HUDEP-2 (cell line): ENCODE measurements around the gene FHOD1.

Source experiments
- DNase-seq, 76 experiments: peaks; one replicate each; lab custom pipeline; 2025; ENCODE audit not compliant: unreplicated experiment in 76 of 76; lab: John Stamatoyannopoulos, UW

Gene FHOD1

GRCh38 chr16:67193536-67193935 lies 53.7 kb downstream of the FHOD1 start:
- DNase-seq, result no peak

GRCh38 chr16:67192781-67193361 lies 54.4 kb downstream of the FHOD1 start:
- peak in 11 of 76 experiments; percentile 11 to 54 (median 26) for DNase-seq

- peak in 73 of 76 experiments; percentile 30 to 91 (median 81) for DNase-seq
Measured at GRCh38 chr16:67191995-67192681, 55.1 kb downstream of the FHOD1 start, which contains the start of gene E2F4. TSS of gene E2F4 (plus strand) at chr16:67192155. CDS start at chr16:67192228, 73 bp downstream.

GRCh38 chr16:67191411-67191994 lies 55.8 kb downstream of the FHOD1 start:
- DNase-seq, result no peak

GRCh38 chr16:67190448-67191399 lies 56.6 kb downstream of the FHOD1 start:
- peak in 44 of 76 experiments; percentile 13 to 68 (median 32) for DNase-seq

- DNase-seq, result no peak
Measured at GRCh38 chr16:67190041-67190440, 57.2 kb downstream of the FHOD1 start, which contains the start of gene EXOC3L1. TSS of gene EXOC3L1 (minus strand) at chr16:67190136. CDS start at chr16:67189676, 460 bp downstream.

GRCh38 chr16:67188798-67189197 lies 58.5 kb downstream of the FHOD1 start:
- no peak for DNase-seq

- DNase-seq, result no peak
Measured at GRCh38 chr16:67188323-67188722, 59.0 kb downstream of the FHOD1 start.

GRCh38 chr16:67187175-67187890 lies 59.9 kb downstream of the FHOD1 start:
- no peak for DNase-seq

- DNase-seq, result no peak
Measured at GRCh38 chr16:67186550-67186950, 60.7 kb downstream of the FHOD1 start.

GRCh38 chr16:67185651-67186134 lies 61.6 kb downstream of the FHOD1 start:
- no peak for DNase-seq

GRCh38 chr16:67184995-67185650 lies 62.2 kb downstream of the FHOD1 start:
- peak in 74 of 76 experiments; percentile 16 to 89 (median 75) for DNase-seq

GRCh38 chr16:67184453-67184994 lies 62.8 kb downstream of the FHOD1 start:
- DNase-seq, result no peak

GRCh38 chr16:67183627-67184452 lies 63.4 kb downstream of the FHOD1 start, which contains the start of gene MATCAP1:
TSS of gene MATCAP1 (minus strand) at chr16:67183963. CDS start at chr16:67180610, 3,353 bp downstream.
- peak in 75 of 76 experiments; percentile 62 to 97 (median 92) for DNase-seq

- no peak for DNase-seq
Measured at GRCh38 chr16:67183284-67183626, 64.0 kb downstream of the FHOD1 start.

GRCh38 chr16:67182288-67182687 lies 65.0 kb downstream of the FHOD1 start:
- DNase-seq, result no peak

GRCh38 chr16:67181346-67181745 lies 65.9 kb downstream of the FHOD1 start:
- DNase-seq, result no peak

GRCh38 chr16:67180166-67180565 lies 67.1 kb downstream of the FHOD1 start:
- DNase-seq, result no peak
